GM19193 (cell line): ENCODE data around the gene ATP2B3.

Experiments
- POLR2A ChIP-seq: IDR thresholded peaks from 4 replicates; pipeline ENCODE4 v1.6.1; 2011; ENCODE audit not compliant: insufficient read depth, insufficient read length; ENCODE audit errors: extremely low read depth

The ATP2B3 gene

GRCh38 chrX:153485396-153486080 lies 31.9 kb upstream of the ATP2B3 start:
- TF ChIP-seq POLR2A, result no peak

GRCh38 chrX:153486171-153486570 lies 31.3 kb upstream of the ATP2B3 start:
- TF ChIP-seq POLR2A, result no peak

- no peak for TF ChIP-seq POLR2A
Observed at GRCh38 chrX:153487590-153488071, 29.8 kb upstream of the ATP2B3 start.

- TF ChIP-seq POLR2A, result no peak
Observed at GRCh38 chrX:153488231-153488914, 29.1 kb upstream of the ATP2B3 start.

GRCh38 chrX:153490217-153490930 lies 27.1 kb upstream of the ATP2B3 start:
- TF ChIP-seq POLR2A, result no peak

- TF ChIP-seq POLR2A, result no peak
Observed at GRCh38 chrX:153491351-153491914, 26.0 kb upstream of the ATP2B3 start.

GRCh38 chrX:153491918-153492317 lies 25.5 kb upstream of the ATP2B3 start:
- no peak for TF ChIP-seq POLR2A

GRCh38 chrX:153492543-153492942 lies 24.9 kb upstream of the ATP2B3 start:
- TF ChIP-seq POLR2A, result no peak

GRCh38 chrX:153493085-153493484 lies 24.4 kb upstream of the ATP2B3 start:
- no peak for TF ChIP-seq POLR2A

- no peak for TF ChIP-seq POLR2A
Observed at GRCh38 chrX:153494061-153494460, 23.4 kb upstream of the ATP2B3 start.

GRCh38 chrX:153494541-153495361 lies 22.7 kb upstream of the ATP2B3 start, which contains the start of gene BGN:
Gene BGN, plus strand, starts transcription at chrX:153494980. Its CDS starts 9,652 bp downstream, at chrX:153504632.
- TF ChIP-seq POLR2A, result no peak

- TF ChIP-seq POLR2A, result no peak
Observed at GRCh38 chrX:153495362-153495751, 22.1 kb upstream of the ATP2B3 start.

- no peak for TF ChIP-seq POLR2A
Observed at GRCh38 chrX:153495903-153496589, 21.4 kb upstream of the ATP2B3 start.

- TF ChIP-seq POLR2A, result no peak
Observed at GRCh38 chrX:153496590-153496959, 20.9 kb upstream of the ATP2B3 start.

- TF ChIP-seq POLR2A, result no peak
Observed at GRCh38 chrX:153498453-153498852, 19.0 kb upstream of the ATP2B3 start.

- no peak for TF ChIP-seq POLR2A
Observed at GRCh38 chrX:153499341-153499740, 18.1 kb upstream of the ATP2B3 start.
